ENCODE data around the gene ZDHHC3. TPM values are rescaled to one million over a fixed set of nuclear protein-coding genes. Genes with fewer than 3 reads are reported as not detected.

Gene ZDHHC3
- polyA plus RNA-seq, 1 of the 3 experiments (the other 2 are of a cell fraction) = 60.7 TPM

GRCh38 chr3:44915702-44916438, 60.1 kb downstream of the ZDHHC3 start (continued):
- no peak for TF ChIP-seq REST (IDR thresholded peaks at IDR 0.05; ENCODE audit: low read depth, low read length)
- TF ChIP-seq RAD21 (IDR thresholded peaks at IDR 0.05; ENCODE audit: low read length) = no peak
- no peak for TF ChIP-seq YY1 (IDR thresholded peaks at IDR 0.05; ENCODE audit: low read depth)
- no peak for TF ChIP-seq TCF12 (IDR thresholded peaks at IDR 0.05)

- H4K20me1 ChIP-seq (ENCODE audit: insufficient read depth) = no peaks in the 10 kb centered on the region
- H3K4me2 ChIP-seq = no peak overlapping the region
- H3F3A ChIP-seq (replicated peaks; ENCODE audit: insufficient read depth) = no peaks in the 10 kb centered on the region
- POLR2A ChIA-PET = no interaction called here
- H3K4me3 ChIP-seq (ENCODE audit: low read depth in 2 of 2, low read length in 1 of 2) = no peak overlapping the region
- H3K36me3 ChIP-seq (replicated peaks in 1 of 2; ENCODE audit: control insufficient read depth in 1 of 2, insufficient read depth in 2 of 2, low read length in 1 of 2) = peaks cover 0 to 6% of the 10 kb centered on the region in 2 experiments
- no peak overlapping the region for H3K27ac ChIP-seq (ENCODE audit: low read depth in 2 of 2, low read length in 1 of 2)
- no peaks in the 10 kb centered on the region for H3K79me2 ChIP-seq (ENCODE audit: insufficient read depth)
- TF ChIP-seq CTCF (IDR thresholded peaks at IDR 0.05) (peak; percentile 31), SMC3 (IDR thresholded peaks at IDR 0.05; ENCODE audit: low read depth, low read length) (peak; percentile 29; the same call in 1 of the 2 replicates), GATA2 (CRISPR knock-in tag; IDR thresholded peaks at IDR 0.05) (no peak), RAD21 (IDR thresholded peaks at IDR 0.05; ENCODE audit: low read length) (peak; percentile 51), FOXM1 (IDR thresholded peaks at IDR 0.05; ENCODE audit: low read depth) (no peak)
- no peaks in the 10 kb centered on the region for H3K9me3 ChIP-seq
- CTCF ChIA-PET = interaction anchor here (0.6 to 4.2 kb wide), 19 partner anchors 9 to 462 kb away, joined by 3 to 50 read pairs (median 4); partner anchors contain the start of genes EXOSC7, ZDHHC3 and ZNF501
- no peaks in the 10 kb centered on the region for H3K9me2 ChIP-seq
- no peak overlapping the region for H3K9ac ChIP-seq
- no peak overlapping the region for H2AFZ ChIP-seq (ENCODE audit: low read depth)
- peak; percentile 45 for DNase-seq
- WGBS (ENCODE audit: low lambda C conversion rate) = 84% methylated on average over 4 of the region's 4 CpGs
- peaks cover 0 to 7% of the 10 kb centered on the region in 2 experiments; a peak in 1 of 4 replicates for H3K4me1 ChIP-seq (ENCODE audit: control insufficient read depth in 1 of 2, insufficient read depth in 2 of 2, low read depth in 1 of 2, low read length in 1 of 2)
- no peaks in the 10 kb centered on the region for H3K27me3 ChIP-seq (ENCODE audit: insufficient read depth)
These were observed 61.0 kb downstream of the ZDHHC3 start for GRCh38 chr3:44914936-44915335.
